Type B pancreatic cell (in vitro differentiated cells): ENCODE data around the gene ATP2A3. TPM values are rescaled to one million over a fixed set of nuclear protein-coding genes. Genes with fewer than 3 reads are reported as not detected.

Source experiments
- DNase-seq: peaks from one replicate; pipeline ENCODE4 v3.0.0; 2021; ENCODE audit warnings: mixed read lengths; ENCODE audit not compliant: unreplicated experiment; ENCODE audit errors: extremely low spot score
- H3K27ac Mint-ChIP-seq: 2 replicates; pipeline ENCODE4 v1.8.0; 2021; ENCODE audit warnings: mild to moderate bottlenecking, mixed read lengths
- H3K27me3 Mint-ChIP-seq: 2 replicates; pipeline ENCODE4 v1.8.0; 2021; ENCODE audit warnings: mixed read lengths
- H3K36me3 Mint-ChIP-seq: 2 replicates; pipeline ENCODE4 v1.8.0; 2021; ENCODE audit warnings: mixed read lengths
- H3K4me1 Mint-ChIP-seq: one replicate; pipeline ENCODE4 v1.8.0; 2021; ENCODE audit warnings: mixed read lengths; ENCODE audit not compliant: unreplicated experiment
- H3K4me3 Mint-ChIP-seq: 2 replicates; pipeline ENCODE4 v1.8.0; 2021; ENCODE audit warnings: mild to moderate bottlenecking, mixed read lengths
- H3K9me3 Mint-ChIP-seq: 2 replicates; pipeline ENCODE4 v1.8.0; 2021; ENCODE audit warnings: mixed read lengths
- total RNA-seq: library from RNA; stranded (reverse); gene quantifications from 2 replicates; pipeline ENCODE4 v1.2.1, GENCODE V29; 2021; ENCODE audit warnings: low replicate concordance
- TF ChIP-seq, protein P1 (sequence below): fragments of 200-600 bp; sonication (generic); conservative IDR thresholded peaks from 2 replicates; pipeline ENCODE4 v1.5.0; 2021; ENCODE audit warnings: antibody characterized with exemption, mild to moderate bottlenecking

Gene ATP2A3
- total RNA-seq, 1 donor from 2014 or later, result 33.2 TPM

- Mint-ChIP-seq H3K27me3 (peaks cover 16% of the 10 kb centered on the region), H3K27ac (peak within 1 kb of the TSS; percentile 70), H3K4me3 (peak within 1 kb of the TSS; percentile 88), H3K9me3 (no peaks in the 10 kb centered on the region), H3K4me1 (peaks cover 35% of the 10 kb centered on the region), H3K36me3 (no peaks in the 10 kb centered on the region)
- peak; percentile 88 for DNase-seq
- TF ChIP-seq, protein P1, sequence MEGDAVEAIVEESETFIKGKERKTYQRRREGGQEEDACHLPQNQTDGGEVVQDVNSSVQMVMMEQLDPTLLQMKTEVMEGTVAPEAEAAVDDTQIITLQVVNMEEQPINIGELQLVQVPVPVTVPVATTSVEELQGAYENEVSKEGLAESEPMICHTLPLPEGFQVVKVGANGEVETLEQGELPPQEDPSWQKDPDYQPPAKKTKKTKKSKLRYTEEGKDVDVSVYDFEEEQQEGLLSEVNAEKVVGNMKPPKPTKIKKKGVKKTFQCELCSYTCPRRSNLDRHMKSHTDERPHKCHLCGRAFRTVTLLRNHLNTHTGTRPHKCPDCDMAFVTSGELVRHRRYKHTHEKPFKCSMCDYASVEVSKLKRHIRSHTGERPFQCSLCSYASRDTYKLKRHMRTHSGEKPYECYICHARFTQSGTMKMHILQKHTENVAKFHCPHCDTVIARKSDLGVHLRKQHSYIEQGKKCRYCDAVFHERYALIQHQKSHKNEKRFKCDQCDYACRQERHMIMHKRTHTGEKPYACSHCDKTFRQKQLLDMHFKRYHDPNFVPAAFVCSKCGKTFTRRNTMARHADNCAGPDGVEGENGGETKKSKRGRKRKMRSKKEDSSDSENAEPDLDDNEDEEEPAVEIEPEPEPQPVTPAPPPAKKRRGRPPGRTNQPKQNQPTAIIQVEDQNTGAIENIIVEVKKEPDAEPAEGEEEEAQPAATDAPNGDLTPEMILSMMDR, result peak; percentile 21
These were observed 71.1 kb downstream of the ATP2A3 start, which contains the start of gene CAMKK1 for GRCh38 chr17:3893003-3893719. Gene CAMKK1 (minus strand): TSS chr17:3893053. CDS start chr17:3885687, 7,366 bp downstream.

- H3K4me1 Mint-ChIP-seq, result peaks cover 39% of the 10 kb centered on the region
- DNase-seq, result no peak
- H3K4me3 Mint-ChIP-seq, result peak overlapping the region; percentile 88
- no peaks in the 10 kb centered on the region for H3K36me3 Mint-ChIP-seq
- no peak overlapping the region for H3K27ac Mint-ChIP-seq
- H3K9me3 Mint-ChIP-seq, result no peaks in the 10 kb centered on the region
- H3K27me3 Mint-ChIP-seq, result peaks cover 16% of the 10 kb centered on the region
- TF ChIP-seq, protein P1, result no peak
These were observed 71.9 kb downstream of the ATP2A3 start for GRCh38 chr17:3892095-3892998.

DNA sequence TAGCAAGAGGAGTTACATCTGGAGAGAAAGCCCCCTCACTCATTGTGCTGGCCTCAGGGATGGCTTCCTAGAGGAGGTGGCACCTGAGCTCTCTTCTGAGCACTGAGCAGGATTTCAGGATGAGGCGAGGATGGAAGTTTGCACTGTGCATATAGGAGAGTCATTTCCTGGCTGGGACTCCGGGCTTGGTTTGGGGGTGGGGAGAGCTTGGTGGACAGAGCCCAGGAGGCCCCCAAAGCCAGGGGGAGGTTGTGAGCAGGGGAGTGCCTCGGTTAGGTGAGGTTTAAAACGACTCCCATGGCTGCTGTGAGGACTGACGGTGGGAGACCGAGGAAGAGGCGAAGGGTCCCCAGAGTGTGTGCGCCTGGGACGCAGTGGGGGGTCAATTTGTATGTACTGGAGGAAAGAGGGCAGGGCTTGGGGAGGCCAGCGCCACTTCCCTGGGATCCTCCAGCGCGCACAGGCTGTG is 72.6 kb downstream of the ATP2A3 start:
- Mint-ChIP-seq H3K36me3 (no peaks in the 10 kb centered on the region), H3K4me1 (peaks cover 46% of the 10 kb centered on the region), H3K4me3 (peak overlapping the region; percentile 88), H3K9me3 (no peaks in the 10 kb centered on the region), H3K27ac (peak overlapping the region; percentile 79), H3K27me3 (peaks cover 16% of the 10 kb centered on the region)
- no peak for DNase-seq
- TF ChIP-seq, protein P1, result no peak

GRCh38 chr17:3890878-3891219 is 73.4 kb downstream of the ATP2A3 start:
- no peaks in the 10 kb centered on the region for H3K36me3 Mint-ChIP-seq
- no peak for DNase-seq
- H3K9me3 Mint-ChIP-seq, result no peaks in the 10 kb centered on the region
- peak overlapping the region; percentile 88 for H3K4me3 Mint-ChIP-seq
- H3K27me3 Mint-ChIP-seq, result peaks cover 16% of the 10 kb centered on the region
- TF ChIP-seq, protein P1, result no peak
- peaks cover 47% of the 10 kb centered on the region for H3K4me1 Mint-ChIP-seq
- peak overlapping the region; percentile 79 for H3K27ac Mint-ChIP-seq

DNA sequence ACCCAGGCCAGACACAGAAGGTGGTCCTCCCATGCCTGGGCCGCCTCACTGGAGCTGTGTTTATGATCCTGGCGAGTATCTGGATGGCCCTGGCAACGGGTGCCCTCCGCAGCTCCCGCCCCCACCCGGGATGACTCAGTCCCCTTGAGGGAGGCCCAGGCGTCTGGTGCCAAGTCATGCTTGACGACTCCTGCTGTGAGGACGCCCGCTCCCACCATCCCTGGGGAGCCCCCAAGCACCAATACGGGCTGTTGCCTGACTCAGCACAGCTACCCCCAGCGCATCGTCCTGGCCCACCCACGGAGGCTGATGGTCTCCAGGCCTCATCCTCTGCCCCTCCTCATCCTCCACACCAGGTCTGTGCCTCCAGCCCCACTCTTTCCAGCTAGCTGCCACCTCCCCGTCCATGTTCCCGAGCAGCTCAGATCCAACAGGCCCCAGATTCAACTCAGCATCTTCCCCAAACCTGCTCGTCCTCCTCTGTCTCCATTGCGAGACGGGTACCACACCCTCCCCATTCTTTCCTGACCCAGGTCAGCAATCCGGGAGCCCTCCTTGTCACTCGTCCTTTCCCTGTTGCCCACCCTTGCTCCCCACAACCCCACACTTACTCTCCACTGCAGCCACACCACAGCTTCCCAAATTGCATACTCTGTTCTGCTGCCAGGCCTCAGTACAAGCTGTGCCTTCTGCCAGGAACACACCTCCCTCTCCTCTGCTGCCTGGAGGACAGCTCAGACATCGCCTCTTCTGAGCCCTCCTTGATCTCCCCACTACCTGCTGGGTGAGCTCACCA is 74.0 kb downstream of the ATP2A3 start:
- H3K36me3 Mint-ChIP-seq, result no peaks in the 10 kb centered on the region
- H3K4me1 Mint-ChIP-seq, result peaks cover 47% of the 10 kb centered on the region
- TF ChIP-seq, protein P1, result no peak
- H3K27me3 Mint-ChIP-seq, result peaks cover 16% of the 10 kb centered on the region
- no peak for DNase-seq
- no peak overlapping the region for H3K27ac Mint-ChIP-seq
- no peaks in the 10 kb centered on the region for H3K9me3 Mint-ChIP-seq
- H3K4me3 Mint-ChIP-seq, result peak overlapping the region; percentile 22
